ENCODE measurements around the gene POLDIP2. TPM values are rescaled to one million over a fixed set of nuclear protein-coding genes. Genes with fewer than 3 reads are reported as not detected.

Gene POLDIP2
- total RNA-seq, 2 donors from 2014 or later = 69.0 to 72.1 TPM

DNA sequence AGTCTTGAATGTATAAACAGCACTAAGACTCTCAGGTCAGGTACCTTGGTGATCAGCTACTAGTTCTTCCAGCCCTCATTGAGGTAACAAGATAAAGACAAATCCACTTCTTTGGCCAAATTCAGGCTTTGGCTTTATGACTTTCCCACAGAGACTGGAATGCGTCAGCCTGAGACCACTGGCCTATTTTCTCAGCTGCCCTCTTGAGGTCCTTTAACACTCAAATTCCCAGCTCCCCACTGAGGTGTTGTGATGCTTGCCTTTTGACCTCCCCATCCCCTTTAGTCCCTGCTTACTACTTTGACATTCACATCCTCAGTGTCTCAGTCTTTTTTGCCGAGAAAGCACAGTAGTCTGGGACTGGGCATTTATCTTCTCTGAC is 11.1 kb downstream of the POLDIP2 start:
- Mint-ChIP-seq H3K4me1 (peaks cover 4% of the 10 kb centered on the region), H3K36me3 (ENCODE audit: low read depth) (peaks cover 81% of the 10 kb centered on the region), H3K9me3 (no peaks in the 10 kb centered on the region), H3K27me3 (ENCODE audit: insufficient read depth) (no peaks in the 10 kb centered on the region), H3K27ac (peak overlapping the region; percentile 52), H3K4me3 (no peak overlapping the region)
- H3K27me3 ChIP-seq (ENCODE audit: control insufficient read depth, insufficient read depth, low read length, poor library complexity, severe bottlenecking) = no peaks in the 10 kb centered on the region
- peaks cover 9% of the 10 kb centered on the region for H3K4me1 ChIP-seq (ENCODE audit: control insufficient read depth, insufficient read depth, low read length)
- 73% methylated on average over 2 of the region's 2 CpGs for WGBS, 2 experiments (ENCODE audit: insufficient coverage in 1 of 2, insufficient read length in 1 of 2)
- peak overlapping the region; percentile 72 for H3K27ac ChIP-seq (ENCODE audit: low read depth, low read length)
- DNase-seq = peak; percentile 69
- peaks cover 95% of the 10 kb centered on the region for H3K36me3 ChIP-seq (ENCODE audit: control insufficient read depth, insufficient read depth, low read length)
- no peak overlapping the region for H3K4me3 ChIP-seq (ENCODE audit: low read length)
- H3K9ac ChIP-seq (ENCODE audit: extremely low read depth, low read length, poor library complexity, severe bottlenecking) = peak overlapping the region; percentile 25
- no peaks in the 10 kb centered on the region for H3K9me3 ChIP-seq (ENCODE audit: control insufficient read depth, low read length)
- TF ChIP-seq, protein P1, sequence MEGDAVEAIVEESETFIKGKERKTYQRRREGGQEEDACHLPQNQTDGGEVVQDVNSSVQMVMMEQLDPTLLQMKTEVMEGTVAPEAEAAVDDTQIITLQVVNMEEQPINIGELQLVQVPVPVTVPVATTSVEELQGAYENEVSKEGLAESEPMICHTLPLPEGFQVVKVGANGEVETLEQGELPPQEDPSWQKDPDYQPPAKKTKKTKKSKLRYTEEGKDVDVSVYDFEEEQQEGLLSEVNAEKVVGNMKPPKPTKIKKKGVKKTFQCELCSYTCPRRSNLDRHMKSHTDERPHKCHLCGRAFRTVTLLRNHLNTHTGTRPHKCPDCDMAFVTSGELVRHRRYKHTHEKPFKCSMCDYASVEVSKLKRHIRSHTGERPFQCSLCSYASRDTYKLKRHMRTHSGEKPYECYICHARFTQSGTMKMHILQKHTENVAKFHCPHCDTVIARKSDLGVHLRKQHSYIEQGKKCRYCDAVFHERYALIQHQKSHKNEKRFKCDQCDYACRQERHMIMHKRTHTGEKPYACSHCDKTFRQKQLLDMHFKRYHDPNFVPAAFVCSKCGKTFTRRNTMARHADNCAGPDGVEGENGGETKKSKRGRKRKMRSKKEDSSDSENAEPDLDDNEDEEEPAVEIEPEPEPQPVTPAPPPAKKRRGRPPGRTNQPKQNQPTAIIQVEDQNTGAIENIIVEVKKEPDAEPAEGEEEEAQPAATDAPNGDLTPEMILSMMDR (conservative IDR thresholded peaks at IDR 0.05) = no peak

GRCh38 chr17:28345419-28346198 is 11.7 kb downstream of the POLDIP2 start:
- DNase-seq = no peak
- Mint-ChIP-seq H3K4me1 (peaks cover 4% of the 10 kb centered on the region), H3K27ac (peak overlapping the region; percentile 52), H3K4me3 (no peak overlapping the region), H3K36me3 (ENCODE audit: low read depth) (peaks cover 79% of the 10 kb centered on the region), H3K27me3 (ENCODE audit: insufficient read depth) (no peaks in the 10 kb centered on the region), H3K9me3 (no peaks in the 10 kb centered on the region)
- TF ChIP-seq, protein P1 (conservative IDR thresholded peaks at IDR 0.05) = no peak
- H3K9ac ChIP-seq (ENCODE audit: extremely low read depth, low read length, poor library complexity, severe bottlenecking) = peak overlapping the region; percentile 25
- 95% methylated on average over 11 to 13 of the region's 13 CpGs for WGBS, 2 experiments (ENCODE audit: insufficient coverage in 1 of 2, insufficient read length in 1 of 2)
- peak overlapping the region; percentile 72 for H3K27ac ChIP-seq (ENCODE audit: low read depth, low read length)
- peaks cover 96% of the 10 kb centered on the region for H3K36me3 ChIP-seq (ENCODE audit: control insufficient read depth, insufficient read depth, low read length)
- no peak overlapping the region for H3K4me3 ChIP-seq (ENCODE audit: low read length)
- no peaks in the 10 kb centered on the region for H3K9me3 ChIP-seq (ENCODE audit: control insufficient read depth, low read length)
- H3K27me3 ChIP-seq (ENCODE audit: control insufficient read depth, insufficient read depth, low read length, poor library complexity, severe bottlenecking) = no peaks in the 10 kb centered on the region
- peaks cover 9% of the 10 kb centered on the region for H3K4me1 ChIP-seq (ENCODE audit: control insufficient read depth, insufficient read depth, low read length)

DNA sequence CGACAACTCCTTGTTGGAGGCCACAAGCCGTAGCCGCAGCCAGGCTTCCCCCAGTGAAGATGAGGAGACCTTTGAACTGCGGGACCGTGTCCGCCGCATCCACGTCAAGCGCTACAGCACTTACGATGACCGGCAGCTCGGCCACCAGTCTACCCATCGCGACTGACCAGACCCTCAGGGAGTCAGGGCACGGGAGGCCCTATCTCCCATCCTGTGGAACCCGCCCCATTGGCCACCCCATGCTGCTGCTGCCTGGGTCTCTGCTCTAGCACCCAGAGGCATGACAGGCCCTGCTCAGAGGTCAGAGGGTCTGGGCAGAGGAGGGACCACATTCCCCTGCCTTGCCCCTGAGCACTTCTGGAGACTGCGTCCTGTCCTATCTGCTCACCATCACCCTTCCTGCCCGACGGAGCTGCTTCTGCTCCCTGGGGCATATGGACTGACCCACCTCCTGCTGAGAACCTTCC is 12.9 kb downstream of the POLDIP2 start:
- peak; percentile 53 for DNase-seq
- H3K27me3 ChIP-seq (ENCODE audit: control insufficient read depth, insufficient read depth, low read length, poor library complexity, severe bottlenecking) = no peaks in the 10 kb centered on the region
- peaks cover 5% of the 10 kb centered on the region for H3K4me1 ChIP-seq (ENCODE audit: control insufficient read depth, insufficient read depth, low read length)
- peaks cover 93% of the 10 kb centered on the region for H3K36me3 ChIP-seq (ENCODE audit: control insufficient read depth, insufficient read depth, low read length)
- no peak overlapping the region for H3K27ac ChIP-seq (ENCODE audit: low read depth, low read length)
- no peak overlapping the region for H3K4me3 ChIP-seq (ENCODE audit: low read length)
- Mint-ChIP-seq H3K27ac (no peak overlapping the region), H3K9me3 (no peaks in the 10 kb centered on the region), H3K27me3 (ENCODE audit: insufficient read depth) (no peaks in the 10 kb centered on the region), H3K36me3 (ENCODE audit: low read depth) (peaks cover 74% of the 10 kb centered on the region), H3K4me3 (no peak overlapping the region), H3K4me1 (peaks cover 1% of the 10 kb centered on the region)
- no peaks in the 10 kb centered on the region for H3K9me3 ChIP-seq (ENCODE audit: control insufficient read depth, low read length)
- WGBS, 2 experiments (ENCODE audit: insufficient coverage in 1 of 2, insufficient read length in 1 of 2) = 94 to 95% methylated on average over 15 to 19 of the region's 19 CpGs
- TF ChIP-seq, protein P1 (conservative IDR thresholded peaks at IDR 0.05) = no peak
- no peak overlapping the region for H3K9ac ChIP-seq (ENCODE audit: extremely low read depth, low read length, poor library complexity, severe bottlenecking)
